ENCODE results near the gene ILF3.

Gene ILF3

GRCh38 chr19:10679743-10680142, 25.6 kb downstream of the ILF3 start:
- DNase-seq = no peak

GRCh38 chr19:10680545-10681135, 26.5 kb downstream of the ILF3 start:
- DNase-seq = no peak

GRCh38 chr19:10681658-10682057, 27.5 kb downstream of the ILF3 start:
- DNase-seq = no peak

GRCh38 chr19:10682397-10683063, 28.4 kb downstream of the ILF3 start:
- no peak for DNase-seq

GRCh38 chr19:10683064-10683426, 28.9 kb downstream of the ILF3 start:
- DNase-seq = no peak

GRCh38 chr19:10683582-10683981, 29.4 kb downstream of the ILF3 start:
- no peak for DNase-seq

- no peak for DNase-seq
Observed at GRCh38 chr19:10685210-10685609, 31.1 kb downstream of the ILF3 start.

- no peak for DNase-seq
Observed at GRCh38 chr19:10686193-10686592, 32.0 kb downstream of the ILF3 start.

GRCh38 chr19:10686661-10687517, 32.7 kb downstream of the ILF3 start:
- DNase-seq = no peak

- no peak for DNase-seq
Observed at GRCh38 chr19:10687518-10688288, 33.6 kb downstream of the ILF3 start.

- DNase-seq = no peak
Observed at GRCh38 chr19:10688545-10689280, 34.6 kb downstream of the ILF3 start.

- no peak for DNase-seq
Observed at GRCh38 chr19:10690341-10690781, 36.2 kb downstream of the ILF3 start.

- no peak for DNase-seq
Observed at GRCh38 chr19:10691178-10691881, 37.2 kb downstream of the ILF3 start.

GRCh38 chr19:10691883-10692282, 37.7 kb downstream of the ILF3 start:
- no peak for DNase-seq

GRCh38 chr19:10692673-10693264, 38.6 kb downstream of the ILF3 start:
- no peak for DNase-seq

GRCh38 chr19:10694706-10695307, 40.7 kb downstream of the ILF3 start:
- no peak for DNase-seq

GRCh38 chr19:10695401-10696398, 41.6 kb downstream of the ILF3 start:
- DNase-seq = peak; percentile 98

- DNase-seq = peak; percentile 51
Observed at GRCh38 chr19:10699650-10700335, 45.6 kb downstream of the ILF3 start.

- peak; percentile 62 for DNase-seq
Observed at GRCh38 chr19:10701955-10702525, 47.9 kb downstream of the ILF3 start.
